GM21360 (cell line): Measurements from ENCODE around the gene TUNAR.

Source experiments
- ATAC-seq: cut with Tn5 transposase; IDR thresholded peaks from one replicate; pipeline ENCODE4 v1.9.1; 2021; ENCODE audit warnings: mild to moderate bottlenecking, moderate library complexity; ENCODE audit not compliant: unreplicated experiment

Gene TUNAR

GRCh38 chr14:95871531-95871930 lies 5.1 kb upstream of the TUNAR start:
- no peak for ATAC-seq

- no peak for ATAC-seq
These were observed 3.9 kb upstream of the TUNAR start for GRCh38 chr14:95872777-95873176.

DNA sequence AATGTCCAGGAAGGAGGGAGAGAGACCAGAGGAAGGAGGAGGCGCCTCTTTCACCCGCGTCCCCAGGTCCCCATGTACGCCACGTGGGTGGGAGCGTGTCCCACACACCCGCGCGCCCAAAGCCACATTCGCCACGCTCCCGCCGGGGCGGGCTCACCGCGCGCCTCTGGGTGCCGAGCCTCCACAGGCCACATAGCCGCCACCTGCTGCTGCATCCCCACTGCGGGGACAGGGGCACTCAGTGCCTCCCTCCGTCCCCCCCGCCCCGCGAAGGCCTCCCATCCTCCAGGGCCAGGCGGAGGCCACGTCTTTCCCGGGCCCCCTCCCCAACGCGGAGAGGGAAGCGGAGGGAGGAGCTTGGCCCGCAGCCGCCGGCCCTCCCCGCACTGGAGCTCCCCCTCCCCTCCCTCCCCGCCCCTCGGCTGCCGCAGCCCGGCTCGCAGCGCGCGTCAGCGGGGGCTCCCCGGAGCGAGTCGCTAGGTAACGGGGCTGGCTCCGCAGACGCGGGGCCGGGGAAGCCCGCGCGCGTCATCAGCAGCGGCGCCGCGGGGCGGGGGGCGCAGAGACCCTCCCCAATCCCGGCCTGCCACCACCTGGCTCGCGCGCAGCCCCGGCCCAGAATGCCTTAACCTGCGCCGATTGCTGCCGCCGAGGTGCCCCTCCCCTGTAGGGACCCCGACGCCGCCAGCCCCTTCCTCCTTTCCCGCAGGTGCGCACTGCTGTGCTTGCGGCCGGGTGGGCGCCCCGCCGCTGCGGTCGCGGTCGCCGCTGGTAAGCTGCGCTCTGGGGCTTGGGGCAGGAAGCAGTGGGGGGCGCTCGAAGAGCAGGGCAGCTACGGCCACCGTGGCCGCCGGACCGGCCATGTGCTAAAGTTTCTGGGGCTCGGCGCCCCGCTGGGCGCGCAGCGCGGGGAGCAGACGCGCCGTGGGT lies 536 bp upstream of the TUNAR start:
- ATAC-seq: no peak

- ATAC-seq: no peak
These were observed 1.0 kb downstream of the TUNAR start for GRCh38 chr14:95877633-95878032.

DNA sequence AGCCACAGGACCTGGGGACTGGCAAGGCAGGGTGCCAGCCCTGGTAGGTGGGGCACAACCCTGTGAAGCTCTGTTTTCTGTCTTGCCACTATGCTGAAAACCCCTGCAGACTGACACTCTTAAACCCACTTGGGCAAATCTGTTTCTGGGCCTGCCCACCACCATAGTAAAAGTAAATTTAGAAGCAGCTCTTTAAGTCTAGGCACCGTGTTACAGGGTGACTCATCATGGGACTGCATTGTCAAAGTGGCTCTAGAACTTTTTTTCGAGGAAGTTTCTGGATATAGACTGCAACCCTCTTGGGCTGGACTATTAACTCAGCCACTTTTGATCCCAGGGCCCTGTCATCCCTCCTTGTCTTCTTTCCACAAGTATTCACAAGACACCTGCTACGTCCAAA lies 7.7 kb downstream of the TUNAR start:
- no peak for ATAC-seq

GRCh38 chr14:95885278-95885677 lies 8.6 kb downstream of the TUNAR start:
- no peak for ATAC-seq

DNA sequence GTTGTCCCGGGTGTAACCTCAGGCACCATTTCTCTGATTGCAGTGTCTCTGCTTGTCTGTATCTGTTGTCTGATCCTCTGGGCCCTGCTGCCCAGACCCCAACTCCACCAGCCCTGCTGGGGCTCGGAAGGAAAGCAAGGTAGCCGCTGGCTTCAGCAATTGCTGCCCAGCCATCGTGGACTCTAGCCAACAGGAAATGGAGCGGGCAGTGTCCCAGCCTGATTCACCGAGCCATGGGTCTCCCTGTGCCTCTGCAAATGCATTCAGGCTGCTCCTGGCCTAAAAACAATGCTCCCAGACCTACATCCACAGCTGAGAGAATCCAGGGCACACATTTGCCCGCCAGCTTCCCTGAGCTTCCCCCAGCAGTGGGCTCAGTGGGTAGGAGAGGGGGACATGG lies 9.2 kb downstream of the TUNAR start:
- no peak for ATAC-seq

GRCh38 chr14:95886366-95887056 lies 9.9 kb downstream of the TUNAR start:
- ATAC-seq: no peak

GRCh38 chr14:95887351-95887750 lies 10.7 kb downstream of the TUNAR start:
- no peak for ATAC-seq

- no peak for ATAC-seq
These were observed 12.8 kb downstream of the TUNAR start for GRCh38 chr14:95889236-95889979.

GRCh38 chr14:95891742-95892141 lies 15.1 kb downstream of the TUNAR start:
- no peak for ATAC-seq

DNA sequence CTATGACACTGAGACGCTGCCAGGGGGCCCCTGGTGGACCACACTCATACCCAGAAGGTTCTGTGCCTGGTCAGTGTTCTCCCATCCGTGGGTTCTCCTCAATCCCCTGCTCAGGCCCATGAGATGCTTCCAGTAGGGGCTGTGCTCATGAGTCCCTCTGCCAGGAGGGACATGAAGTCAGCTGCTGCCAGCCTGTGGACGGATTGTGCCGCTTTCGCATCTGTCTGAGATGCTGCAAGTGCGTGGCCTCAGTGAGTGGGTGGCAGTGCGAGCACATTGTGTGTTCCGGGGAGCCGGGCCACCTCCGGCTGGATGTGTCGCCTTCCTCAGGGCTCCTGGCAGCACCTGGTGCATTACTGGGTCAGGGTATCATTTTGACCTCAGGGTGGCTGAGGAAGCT lies 15.5 kb downstream of the TUNAR start:
- no peak for ATAC-seq

DNA sequence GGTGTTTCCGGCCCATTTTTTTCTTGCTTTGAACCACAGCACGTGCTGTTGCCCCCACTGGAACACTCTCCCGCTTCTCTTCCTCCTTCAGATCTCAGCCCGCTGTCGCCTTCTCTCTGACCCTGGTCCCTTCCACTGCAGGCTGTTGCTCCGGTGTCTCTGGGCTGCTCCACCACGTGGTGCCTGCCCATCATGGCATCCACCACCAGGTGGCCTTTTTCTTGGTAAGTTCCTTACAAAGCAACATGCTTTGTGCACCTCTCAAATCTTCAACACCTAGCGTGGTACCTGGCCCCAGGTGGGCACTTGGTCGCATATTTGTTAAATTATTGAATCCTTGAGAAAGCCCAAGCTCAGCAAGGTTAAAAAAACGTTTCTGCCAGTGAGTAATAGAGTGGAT lies 19.1 kb downstream of the TUNAR start:
- no peak for ATAC-seq

GRCh38 chr14:95896498-95897135 lies 20.0 kb downstream of the TUNAR start:
- no peak for ATAC-seq

GRCh38 chr14:95897280-95897679 lies 20.6 kb downstream of the TUNAR start:
- ATAC-seq: no peak

GRCh38 chr14:95901054-95901453 lies 24.4 kb downstream of the TUNAR start:
- no peak for ATAC-seq

GRCh38 chr14:95902273-95902826 lies 25.7 kb downstream of the TUNAR start:
- ATAC-seq: no peak

DNA sequence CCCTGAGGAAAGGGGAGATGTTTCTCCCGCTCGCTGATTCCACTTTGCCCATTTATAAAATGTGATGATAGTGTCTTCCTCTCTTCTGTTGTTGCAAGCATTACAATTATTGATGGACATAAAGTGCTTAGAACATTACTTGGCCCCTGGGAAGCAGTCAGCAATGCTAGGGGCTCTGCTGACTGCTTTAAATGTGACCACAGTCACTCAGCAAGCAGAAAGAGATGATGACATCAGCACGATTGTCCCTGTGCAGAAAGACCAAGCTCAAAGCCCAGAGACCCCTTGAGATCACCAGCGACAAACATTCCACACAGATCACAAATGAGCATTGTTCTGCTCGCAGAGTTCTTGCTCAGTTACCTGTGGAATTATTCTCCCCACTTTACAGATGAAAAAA lies 26.5 kb downstream of the TUNAR start:
- no peak for ATAC-seq

GRCh38 chr14:95903616-95904107 lies 27.0 kb downstream of the TUNAR start:
- no peak for ATAC-seq

DNA sequence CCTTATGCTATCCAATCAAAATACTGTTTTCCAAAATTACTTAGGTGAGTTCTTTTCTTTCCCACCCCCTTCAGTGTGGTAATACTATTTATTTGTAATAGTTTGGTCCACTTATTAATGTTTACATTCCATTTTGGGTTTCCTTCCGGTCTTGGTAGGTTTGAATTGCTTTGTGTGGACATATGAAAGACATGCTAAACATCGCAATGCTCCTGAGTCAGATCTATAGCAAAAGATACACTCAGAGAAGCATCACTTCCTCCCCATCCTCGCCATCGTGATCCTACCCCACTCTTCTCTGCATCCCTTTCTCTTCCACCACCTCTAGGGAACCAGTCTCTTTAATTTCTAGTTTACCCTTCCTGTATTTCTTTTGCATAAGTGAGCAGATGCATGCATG lies 30.0 kb downstream of the TUNAR start:
- no peak for ATAC-seq

DNA sequence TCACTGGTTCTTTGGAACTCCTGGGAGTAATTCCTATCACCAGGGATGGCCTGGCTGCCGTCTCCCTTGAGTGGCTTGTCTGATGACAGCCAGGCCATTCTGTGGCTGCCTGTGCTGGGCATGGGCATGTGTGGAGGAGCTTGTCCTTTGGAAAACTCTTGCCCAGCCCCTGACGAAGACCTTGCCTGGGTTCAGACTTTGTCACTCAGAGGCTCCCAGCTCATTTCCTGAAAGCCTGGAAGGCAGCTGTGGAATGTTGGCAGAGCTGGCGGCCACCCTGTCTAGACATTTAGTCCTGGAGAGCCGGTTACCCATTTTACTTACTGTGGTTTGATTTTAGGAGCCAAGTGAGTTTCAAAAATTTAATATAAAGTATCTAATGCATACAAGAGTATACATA lies 34.0 kb downstream of the TUNAR start:
- no peak for ATAC-seq
